ENCODE measurements around the gene CUTC. TPM values are rescaled to one million over a fixed set of nuclear protein-coding genes. Genes with fewer than 3 reads are reported as not detected.
"Not testable (repeated sequence)": the region's sequence is repeated elsewhere in the genome, so short reads cannot be mapped to it uniquely, and the experiment has no call there.

The CUTC gene
- total RNA-seq, 1 donor from 2014 or later: 8.4 TPM

GRCh38 chr10:99733366-99733765, 1.3 kb downstream of the CUTC start:
- no peak for DNase-seq (ENCODE audit: low read depth)
- Histone ChIP-seq H3K4me3 (ENCODE audit: low read depth, low read length) (no peak overlapping the region), H3K36me3 (ENCODE audit: control insufficient read depth, insufficient read depth, low read length) (no peaks in the 10 kb centered on the region), H3K27me3 (ENCODE audit: control insufficient read depth, insufficient read depth, low read length) (no peaks in the 10 kb centered on the region)
- TF ChIP-seq CTCF (IDR thresholded peaks at IDR 0.05; ENCODE audit: insufficient read depth, low read length, poor library complexity, severe bottlenecking): no peak

- not testable (repeated sequence) for H3K4me3 ChIP-seq (ENCODE audit: low read depth, low read length); H3K36me3 ChIP-seq (ENCODE audit: control insufficient read depth, insufficient read depth, low read length); DNase-seq (ENCODE audit: low read depth); H3K27me3 ChIP-seq (ENCODE audit: control insufficient read depth, insufficient read depth, low read length)
These were observed 2.1 kb downstream of the CUTC start for GRCh38 chr10:99734111-99734510.

- H3K4me3 ChIP-seq (ENCODE audit: low read depth, low read length): no peak overlapping the region
- no peaks in the 10 kb centered on the region for H3K27me3 ChIP-seq (ENCODE audit: control insufficient read depth, insufficient read depth, low read length)
- no peak for TF ChIP-seq CTCF (IDR thresholded peaks at IDR 0.05; ENCODE audit: insufficient read depth, low read length, poor library complexity, severe bottlenecking)
- H3K36me3 ChIP-seq (ENCODE audit: control insufficient read depth, insufficient read depth, low read length): no peaks in the 10 kb centered on the region
- DNase-seq (ENCODE audit: low read depth): no peak
These were observed 8.2 kb downstream of the CUTC start for GRCh38 chr10:99740260-99740659.

GRCh38 chr10:99740933-99741559, 9.0 kb downstream of the CUTC start:
- no peaks in the 10 kb centered on the region for H3K27me3 ChIP-seq (ENCODE audit: control insufficient read depth, insufficient read depth, low read length)
- H3K36me3 ChIP-seq (ENCODE audit: control insufficient read depth, insufficient read depth, low read length): no peaks in the 10 kb centered on the region
- DNase-seq (ENCODE audit: low read depth): no peak
- no peak overlapping the region for H3K4me3 ChIP-seq (ENCODE audit: low read depth, low read length)
- no peak for TF ChIP-seq CTCF (IDR thresholded peaks at IDR 0.05; ENCODE audit: insufficient read depth, low read length, poor library complexity, severe bottlenecking)

- DNase-seq (ENCODE audit: low read depth): no peak
- Histone ChIP-seq H3K27me3 (ENCODE audit: control insufficient read depth, insufficient read depth, low read length) (no peaks in the 10 kb centered on the region), H3K4me3 (ENCODE audit: low read depth, low read length) (no peak overlapping the region), H3K36me3 (ENCODE audit: control insufficient read depth, insufficient read depth, low read length) (no peaks in the 10 kb centered on the region)
- no peak for TF ChIP-seq CTCF (IDR thresholded peaks at IDR 0.05; ENCODE audit: insufficient read depth, low read length, poor library complexity, severe bottlenecking)
These were observed 10.2 kb downstream of the CUTC start for GRCh38 chr10:99742254-99742653.

GRCh38 chr10:99742701-99743100, 10.7 kb downstream of the CUTC start:
- no peaks in the 10 kb centered on the region for H3K27me3 ChIP-seq (ENCODE audit: control insufficient read depth, insufficient read depth, low read length)
- no peak overlapping the region for H3K4me3 ChIP-seq (ENCODE audit: low read depth, low read length)
- no peak for DNase-seq (ENCODE audit: low read depth)
- TF ChIP-seq CTCF (IDR thresholded peaks at IDR 0.05; ENCODE audit: insufficient read depth, low read length, poor library complexity, severe bottlenecking): no peak
- no peaks in the 10 kb centered on the region for H3K36me3 ChIP-seq (ENCODE audit: control insufficient read depth, insufficient read depth, low read length)

Data from kidney epithelial cell (primary cell).